GM21528 (cell line): ENCODE results near the gene ZFYVE1.
"Not testable (repeated sequence)": the region's sequence is repeated elsewhere in the genome, so short reads cannot be mapped to it uniquely, and the experiment has no call there.

Experiments used
- ATAC-seq: cut with Tn5 transposase; IDR thresholded peaks from one replicate; pipeline ENCODE4 v1.9.1; 2021; ENCODE audit warnings: mild to moderate bottlenecking, moderate library complexity; ENCODE audit not compliant: unreplicated experiment, low FRiP score

ZFYVE1 gene

GRCh38 chr14:73004641-73005040 is 22.3 kb downstream of the ZFYVE1 start:
- ATAC-seq, result not testable (repeated sequence)

- ATAC-seq, result no peak
Measured at GRCh38 chr14:73003681-73004080, 23.2 kb downstream of the ZFYVE1 start.

- ATAC-seq, result no peak
Measured at GRCh38 chr14:73000073-73000472, 26.8 kb downstream of the ZFYVE1 start.

GRCh38 chr14:72999316-72999715 is 27.6 kb downstream of the ZFYVE1 start:
- no peak for ATAC-seq

- no peak for ATAC-seq
Measured at GRCh38 chr14:72998252-72998903, 28.5 kb downstream of the ZFYVE1 start.

GRCh38 chr14:72996916-72997315 is 30.0 kb downstream of the ZFYVE1 start:
- ATAC-seq, result no peak

- ATAC-seq, result no peak
Measured at GRCh38 chr14:72990171-72990570, 36.7 kb downstream of the ZFYVE1 start.

- ATAC-seq, result no peak
Measured at GRCh38 chr14:72986857-72987256, 40.0 kb downstream of the ZFYVE1 start.

GRCh38 chr14:72986214-72986613 is 40.7 kb downstream of the ZFYVE1 start:
- ATAC-seq, result no peak

GRCh38 chr14:72982146-72982708 is 44.7 kb downstream of the ZFYVE1 start:
- ATAC-seq, result no peak

- ATAC-seq, result no peak
Measured at GRCh38 chr14:72980863-72981262, 46.0 kb downstream of the ZFYVE1 start.

- no peak for ATAC-seq
Measured at GRCh38 chr14:72978856-72979255, 48.0 kb downstream of the ZFYVE1 start.

- ATAC-seq, result no peak
Measured at GRCh38 chr14:72975770-72976169, 51.1 kb downstream of the ZFYVE1 start.

GRCh38 chr14:72974661-72975060 is 52.2 kb downstream of the ZFYVE1 start:
- ATAC-seq, result no peak

- no peak for ATAC-seq
Measured at GRCh38 chr14:72970824-72971434, 56.0 kb downstream of the ZFYVE1 start.

- no peak for ATAC-seq
Measured at GRCh38 chr14:72970058-72970630, 56.8 kb downstream of the ZFYVE1 start.

- no peak for ATAC-seq
Measured at GRCh38 chr14:72968316-72968715, 58.6 kb downstream of the ZFYVE1 start.

- ATAC-seq, result no peak
Measured at GRCh38 chr14:72966038-72966437, 60.9 kb downstream of the ZFYVE1 start.

GRCh38 chr14:72965249-72965648 is 61.7 kb downstream of the ZFYVE1 start:
- no peak for ATAC-seq

GRCh38 chr14:72962829-72963312 is 64.0 kb downstream of the ZFYVE1 start:
- no peak for ATAC-seq

GRCh38 chr14:72962336-72962754 is 64.6 kb downstream of the ZFYVE1 start:
- not testable (repeated sequence) for ATAC-seq
